Measurements from ENCODE around the gene COL9A3.

Gene COL9A3

DNA sequence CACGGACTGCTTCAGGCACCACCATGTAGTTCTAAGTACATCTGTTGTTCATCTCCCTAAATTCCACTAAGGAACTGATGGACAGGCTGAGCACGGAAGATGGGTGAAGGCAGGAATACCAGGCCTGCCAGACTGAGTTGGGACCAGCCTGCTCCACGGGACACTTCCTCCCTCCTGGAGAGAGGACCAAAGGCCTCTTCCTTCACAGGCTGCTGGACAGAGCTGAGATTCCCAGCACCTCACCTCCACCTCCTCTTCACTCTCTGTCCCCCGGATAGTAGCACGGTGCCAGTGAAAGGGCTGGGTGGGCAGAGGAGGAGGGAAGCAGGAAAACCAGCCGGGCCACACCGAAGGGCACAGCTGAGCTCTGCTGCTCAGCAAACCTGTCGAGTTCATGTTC is 67.7 kb downstream of the COL9A3 start:
- no peak for DNase-seq

DNA sequence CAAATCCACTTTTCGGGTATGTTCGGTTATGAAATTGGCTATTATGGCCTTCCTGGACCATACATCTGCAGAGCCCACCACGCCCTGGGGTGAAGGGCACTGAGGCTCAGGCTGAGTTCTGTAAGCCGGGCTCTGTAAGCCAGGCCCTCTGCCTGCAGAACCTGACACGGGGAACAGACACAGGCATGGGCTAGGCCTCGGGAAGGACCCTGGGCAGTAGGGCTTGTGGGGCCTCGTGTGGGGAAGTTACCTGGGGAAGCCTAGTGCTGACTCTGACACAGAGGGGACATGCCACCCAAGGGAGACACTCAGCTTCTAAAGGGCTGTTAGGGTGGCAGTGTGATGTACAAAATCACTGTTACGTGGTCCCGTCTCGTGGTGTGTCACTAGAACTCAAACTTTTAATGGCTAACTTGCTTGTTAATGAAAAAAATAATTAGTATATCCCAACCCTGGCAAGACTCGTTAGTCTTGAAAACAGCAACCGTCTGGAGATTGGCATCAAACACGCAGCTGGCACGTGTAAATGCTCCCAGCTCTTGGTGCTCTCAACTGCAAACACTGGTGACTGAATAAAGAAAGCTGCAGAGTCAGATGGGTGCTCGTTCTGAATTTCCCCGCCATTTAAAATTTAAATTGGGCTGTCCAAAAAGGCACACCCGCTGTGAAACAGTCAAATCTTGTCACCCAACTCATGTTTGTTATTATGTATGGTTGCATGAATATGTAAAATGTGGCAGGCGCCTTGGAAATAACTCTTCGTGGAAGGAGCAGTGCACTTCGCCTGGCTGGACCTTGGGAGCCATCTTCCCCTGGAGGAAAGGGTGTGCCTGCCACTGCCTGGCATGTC is 68.4 kb downstream of the COL9A3 start:
- no peak for DNase-seq

DNA sequence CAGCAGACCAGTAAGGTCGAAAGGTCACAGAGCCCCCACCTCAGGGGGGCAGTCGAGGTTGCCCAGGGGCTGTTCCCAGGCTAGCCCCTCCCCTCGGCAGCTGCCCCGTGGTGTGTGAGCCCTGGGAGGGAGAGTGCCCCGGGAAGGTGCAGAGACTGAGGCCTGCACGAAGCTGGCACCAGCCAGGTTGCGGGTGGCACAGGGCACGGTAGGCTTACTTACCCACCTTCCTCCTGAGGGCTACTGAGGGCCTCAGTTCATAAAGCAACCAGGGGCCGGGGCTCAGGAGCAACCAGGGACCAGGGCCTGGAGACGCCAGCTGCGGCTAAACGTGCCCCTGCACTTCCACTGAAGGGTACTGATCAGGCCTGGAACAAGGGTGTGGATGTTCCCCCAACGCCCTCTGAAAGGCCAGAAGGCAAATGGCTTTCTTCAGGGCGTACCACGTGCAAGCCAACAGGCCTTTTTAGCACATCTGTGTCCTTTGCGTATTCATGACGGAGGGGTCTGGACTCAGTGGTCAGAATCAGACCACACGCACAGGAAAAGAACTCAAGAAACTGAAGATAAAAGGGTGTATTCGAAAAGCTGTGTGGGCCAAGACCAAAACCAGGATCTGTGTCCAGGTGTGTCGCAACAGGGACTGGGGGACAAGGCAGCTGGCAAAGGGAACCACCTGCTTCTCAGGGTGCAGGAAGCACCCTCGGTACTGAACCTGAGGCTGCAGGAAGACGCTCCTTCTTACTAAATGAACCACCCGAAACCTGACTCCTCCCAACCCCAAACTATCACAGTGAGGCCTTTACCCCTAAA is 69.3 kb downstream of the COL9A3 start:
- DNase-seq = no peak

DNA sequence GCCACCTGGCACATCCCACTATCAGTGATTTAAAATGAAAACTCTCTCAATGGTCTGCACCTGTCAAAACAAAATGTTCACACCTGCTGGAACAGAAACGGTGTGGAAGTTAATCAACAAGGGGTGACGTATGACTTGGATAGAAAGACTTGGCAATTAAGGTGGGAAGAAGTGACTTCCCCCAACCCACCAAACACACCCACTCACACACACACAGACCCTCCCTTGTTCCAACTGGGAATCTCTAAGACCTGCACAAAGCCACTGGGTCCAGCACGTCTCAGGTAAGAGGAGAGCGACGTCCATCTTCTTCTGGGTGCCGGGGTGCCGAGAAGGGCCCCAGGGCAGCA is 69.8 kb downstream of the COL9A3 start:
- DNase-seq = no peak

DNA sequence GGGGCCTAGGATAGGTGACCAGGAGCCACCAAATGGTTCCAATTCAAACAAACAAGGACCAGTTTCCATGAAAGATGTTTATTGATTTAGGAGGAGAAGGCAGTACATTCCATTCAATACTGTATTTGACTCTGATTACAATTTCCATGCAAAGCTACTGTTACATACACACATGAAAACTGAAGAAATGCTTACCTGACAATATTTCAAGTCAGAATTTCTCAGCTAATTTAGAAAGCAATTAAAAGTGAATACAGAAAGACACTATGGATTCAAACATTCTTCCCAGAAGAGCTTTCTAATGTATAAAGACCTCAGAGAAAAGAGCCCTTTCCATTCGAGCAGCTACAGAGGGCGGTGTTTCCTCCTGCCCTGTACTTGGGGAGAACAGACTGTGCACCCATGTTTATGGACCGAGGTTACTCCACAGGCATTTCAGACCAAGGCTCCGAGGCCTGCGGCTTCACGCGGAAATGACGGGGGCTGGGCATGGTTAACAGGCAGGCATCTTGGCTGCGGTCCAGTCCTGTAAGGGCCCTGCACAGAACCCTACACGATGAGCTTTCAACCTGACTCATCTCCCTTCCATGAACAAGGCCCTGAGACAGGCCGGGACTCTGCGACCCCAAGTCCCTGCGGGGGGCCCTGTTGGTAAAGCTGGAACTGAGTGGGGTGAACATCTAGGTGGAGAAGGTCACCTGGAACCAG is 70.5 kb downstream of the COL9A3 start:
- peak; percentile 35 for DNase-seq

DNA sequence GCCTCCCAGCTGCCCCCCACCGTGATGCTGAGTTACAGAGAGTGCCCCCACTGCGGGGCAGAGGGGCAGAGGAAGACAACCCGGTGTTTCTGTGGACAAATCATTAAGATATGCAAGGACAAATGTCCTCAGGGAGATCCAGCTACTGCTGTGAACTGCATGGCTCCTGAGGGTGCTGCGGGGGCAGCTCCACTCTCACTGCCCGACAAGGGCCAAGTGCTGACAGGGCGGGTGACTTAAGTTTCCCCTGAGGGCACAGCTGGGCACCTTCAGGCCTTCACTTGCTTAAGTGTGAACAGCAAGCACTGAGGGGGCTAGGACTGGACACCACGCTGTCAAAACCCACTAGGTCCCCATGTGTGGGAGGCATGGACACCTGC is 71.0 kb downstream of the COL9A3 start:
- no peak for DNase-seq

DNA sequence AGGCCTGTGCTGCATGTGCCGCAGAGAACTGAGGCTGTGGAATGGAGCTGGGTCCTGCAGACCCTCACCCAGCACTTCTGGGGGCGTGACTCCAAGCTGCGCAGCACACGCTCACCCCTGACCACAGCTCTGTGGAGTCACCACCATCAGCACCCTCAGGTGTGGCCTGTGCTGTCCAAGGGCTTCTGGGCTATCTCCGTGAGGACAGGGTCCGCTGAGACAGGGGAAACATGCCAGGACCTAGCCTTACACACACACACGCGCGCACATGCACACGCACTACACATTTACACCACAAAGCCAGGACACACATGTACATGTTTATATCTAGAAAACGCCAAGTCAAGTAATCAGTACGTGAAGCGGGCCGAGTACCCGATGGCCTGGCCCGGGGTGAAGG is 71.6 kb downstream of the COL9A3 start:
- DNase-seq = no peak

DNA sequence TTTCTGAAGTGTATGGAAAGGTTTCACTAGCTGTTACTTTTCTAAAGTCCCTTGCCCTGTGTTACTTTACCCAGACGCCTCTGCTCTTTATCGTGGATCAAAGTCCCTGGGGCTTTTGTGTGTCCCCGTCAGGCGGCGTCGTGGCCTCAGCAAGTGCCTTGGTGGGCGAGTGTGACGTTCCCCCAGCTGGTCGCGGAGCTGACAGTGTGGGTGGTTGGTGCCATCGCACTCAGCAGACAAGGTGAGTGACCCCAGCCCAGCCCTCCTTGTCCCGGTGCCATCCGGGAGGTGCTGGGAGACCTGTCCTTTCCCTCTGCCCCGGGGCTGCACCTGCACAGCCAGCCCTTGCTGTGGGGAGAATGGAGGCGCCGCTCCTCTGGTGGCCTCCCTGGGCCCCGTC is 72.1 kb downstream of the COL9A3 start:
- DNase-seq = no peak

DNA sequence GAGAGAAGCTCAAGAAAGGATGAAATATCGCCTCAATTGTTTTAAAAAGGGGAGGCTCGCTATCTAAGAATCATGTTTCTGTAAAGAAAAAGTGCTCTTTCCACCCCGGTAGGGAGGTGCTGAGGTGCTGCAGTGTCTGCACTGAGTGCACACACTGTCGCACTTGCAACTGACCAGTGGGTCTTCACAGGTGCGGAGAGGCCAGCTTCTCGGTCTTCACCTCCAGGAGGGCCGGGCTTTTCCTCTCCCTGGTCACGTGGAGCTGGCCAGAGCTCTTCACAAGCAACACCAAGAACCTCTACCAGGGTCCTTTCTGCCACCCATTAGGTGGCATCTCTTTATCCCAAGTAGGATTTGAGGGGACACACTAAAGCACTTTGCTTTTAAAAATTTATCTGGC is 72.6 kb downstream of the COL9A3 start:
- DNase-seq = no peak

DNA sequence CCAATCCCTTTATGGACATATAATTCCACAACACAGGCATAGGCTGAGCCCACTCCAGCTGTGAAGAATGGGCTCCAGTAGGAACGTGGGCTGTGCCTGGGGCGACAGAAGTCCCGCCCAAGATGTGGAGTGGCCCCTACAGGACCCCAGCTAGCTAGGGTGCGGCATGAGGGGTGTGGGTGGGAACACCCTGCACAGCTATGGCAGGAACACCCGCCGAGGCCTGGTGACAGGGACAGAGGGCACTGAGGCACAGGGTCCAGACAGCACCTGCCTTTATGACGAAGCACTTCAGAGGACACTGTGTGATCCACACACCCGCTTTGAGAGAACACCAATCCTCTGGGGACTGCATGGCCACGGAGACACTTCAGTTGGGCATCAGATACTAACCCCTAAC is 73.0 kb downstream of the COL9A3 start:
- no peak for DNase-seq

DNA sequence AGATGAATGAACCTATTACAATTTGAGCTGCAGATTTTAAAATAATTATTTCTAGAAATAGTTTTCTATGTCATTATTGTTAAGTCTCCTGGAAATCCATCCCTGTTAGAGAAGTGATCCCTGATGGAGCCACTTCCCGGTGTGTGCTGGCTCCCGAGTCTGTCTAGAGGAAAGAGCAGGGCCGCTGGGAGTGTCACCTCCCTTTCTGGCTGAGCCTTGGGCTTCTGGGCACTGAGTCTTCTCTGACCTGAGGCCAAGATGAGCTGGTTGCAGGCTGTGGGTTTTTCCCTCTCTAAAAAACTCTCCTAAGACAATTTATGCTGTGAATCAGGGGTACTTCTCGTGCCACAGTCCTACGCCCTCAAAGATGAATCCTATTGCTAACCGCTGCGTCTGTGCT is 73.6 kb downstream of the COL9A3 start:
- DNase-seq = no peak

Data from activated CD4-positive, alpha-beta T cell treated with anti-CD3 and anti-CD28 coated beads, Interleukin-2, amount 50 U/mL, for 1 hour (primary cell).